ENCODE data around the gene ECE2. TPM values are rescaled to one million over a fixed set of nuclear protein-coding genes. Genes with fewer than 3 reads are reported as not detected.

Gene ECE2
- total RNA-seq, 4 donors from 2014 or later: not detected

DNA sequence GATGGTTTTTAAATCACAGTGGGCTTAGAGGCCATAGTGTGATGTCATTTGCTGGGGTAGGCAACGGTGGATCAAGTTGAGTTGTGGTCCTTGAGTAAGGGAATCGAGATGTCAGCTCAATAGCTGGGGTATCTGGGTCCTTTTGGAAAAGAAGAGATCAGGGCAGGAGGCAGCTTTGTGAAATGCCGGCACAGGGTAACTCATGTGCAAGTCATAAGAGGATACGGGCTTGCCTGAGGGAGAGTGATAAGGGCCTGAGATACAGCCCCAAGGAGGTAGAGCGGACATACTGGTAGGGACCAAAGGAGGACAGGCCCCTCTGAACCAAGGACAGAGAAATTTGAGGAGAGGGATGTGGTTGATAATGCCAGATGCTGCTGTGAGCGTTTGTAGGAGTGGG lies 57.4 kb downstream of the ECE2 start:
- Histone ChIP-seq H3K4me1 (peaks cover 0 to 17% (median 13%) of the 10 kb centered on the region in 4 donors), H3K36me3 (peaks cover 0 to 70% (median 41%) of the 10 kb centered on the region in 3 donors), H3K27me3 (no peaks in the 10 kb centered on the region), H3K9me3 (no peaks in the 10 kb centered on the region), H3K27ac (peak overlapping the region in 1 of 4 donors; percentile 97), H3K4me3 (no peak overlapping the region)
- WGBS, 2 donors: 81 to 82% methylated on average over 6 of the region's 6 CpGs
- no peak for DNase-seq (ENCODE audit: low spot score in 2 of 2)
- TF ChIP-seq POLR2A (IDR thresholded peaks at IDR 0.05): no peak

- 74 to 87% methylated on average over 3 of the region's 3 CpGs for WGBS, 2 donors
- Histone ChIP-seq H3K4me1 (peaks cover 0 to 22% (median 18%) of the 10 kb centered on the region in 4 donors), H3K27ac (peak overlapping the region in 1 of 4 donors; percentile 97), H3K36me3 (peaks cover 0 to 65% (median 36%) of the 10 kb centered on the region in 3 donors), H3K4me3 (no peak overlapping the region), H3K9me3 (no peaks in the 10 kb centered on the region), H3K27me3 (no peaks in the 10 kb centered on the region)
- DNase-seq (ENCODE audit: low spot score in 2 of 2): no peak
- TF ChIP-seq CTCF (IDR thresholded peaks at IDR 0.05): no peak
- no peak for TF ChIP-seq EP300 (IDR thresholded peaks at IDR 0.05)
- TF ChIP-seq POLR2A (IDR thresholded peaks at IDR 0.05): no peak
These were observed 57.9 kb downstream of the ECE2 start for GRCh38 chr3:184333700-184334099.

DNA sequence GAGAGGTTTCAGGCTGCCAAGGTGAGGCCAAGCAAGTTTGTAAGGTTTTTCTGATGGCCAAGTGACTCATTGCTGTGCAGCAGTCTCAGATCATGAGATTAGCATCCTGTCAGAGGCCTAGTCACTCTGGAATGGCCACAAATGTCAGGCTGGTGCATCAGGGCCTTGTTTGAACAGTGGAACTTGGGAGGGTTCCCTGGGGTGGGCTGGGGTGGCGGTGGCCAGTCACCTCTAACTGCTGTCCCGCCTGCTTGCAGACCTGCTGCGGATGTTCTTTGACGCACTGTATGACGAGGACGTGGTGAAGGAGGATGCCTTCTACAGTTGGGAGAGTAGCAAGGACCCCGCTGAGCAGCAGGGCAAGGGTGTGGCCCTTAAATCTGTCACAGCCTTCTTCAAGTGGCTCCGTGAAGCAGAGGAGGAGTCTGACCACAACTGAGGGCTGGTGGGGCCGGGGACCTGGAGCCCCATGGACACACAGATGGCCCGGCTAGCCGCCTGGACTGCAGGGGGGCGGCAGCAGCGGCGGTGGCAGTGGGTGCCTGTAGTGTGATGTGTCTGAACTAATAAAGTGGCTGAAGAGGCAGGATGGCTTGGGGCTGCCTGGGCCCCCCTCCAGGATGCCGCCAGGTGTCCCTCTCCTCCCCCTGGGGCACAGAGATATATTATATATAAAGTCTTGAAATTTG lies 58.8 kb downstream of the ECE2 start:
- Histone ChIP-seq H3K4me1 (peaks cover 0 to 32% (median 23%) of the 10 kb centered on the region in 4 donors), H3K27ac (peak overlapping the region; percentile 94 to 100 (median 98)), H3K36me3 (peaks cover 0 to 56% (median 33%) of the 10 kb centered on the region in 3 donors), H3K9me3 (no peaks in the 10 kb centered on the region), H3K27me3 (no peaks in the 10 kb centered on the region), H3K4me3 (no peak overlapping the region)
- TF ChIP-seq EP300 (IDR thresholded peaks at IDR 0.05) (no peak), POLR2A (IDR thresholded peaks at IDR 0.05) (no peak), CTCF (IDR thresholded peaks at IDR 0.05) (no peak)
- WGBS, 2 donors: 67 to 69% methylated on average over 15 of the region's 15 CpGs
- DNase-seq (ENCODE audit: low spot score in 2 of 2): no peak

DNA sequence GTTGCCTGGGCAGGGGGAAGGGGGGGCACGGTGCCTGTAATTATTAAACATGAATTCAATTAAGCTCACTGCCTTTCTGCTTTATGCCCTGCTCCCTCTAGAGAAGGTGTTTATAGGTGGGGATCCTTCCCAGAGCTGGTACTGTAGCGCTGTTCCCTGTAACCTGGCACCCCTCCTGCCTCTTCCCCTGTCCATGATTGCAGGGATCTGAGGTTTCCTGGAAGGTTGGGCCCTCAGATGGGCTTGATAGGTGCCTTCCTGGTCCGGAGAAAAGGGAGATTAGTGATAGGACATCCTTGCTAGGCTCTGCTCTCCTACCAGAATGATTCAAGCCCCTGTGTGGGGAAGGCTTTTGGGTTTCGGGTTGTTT lies 59.5 kb downstream of the ECE2 start:
- peaks cover 0 to 34% (median 23%) of the 10 kb centered on the region in 4 donors for H3K4me1 ChIP-seq

More for the DNA sequence above, 59.5 kb downstream of the ECE2 start:
- H3K9me3 ChIP-seq: no peaks in the 10 kb centered on the region
- no peaks in the 10 kb centered on the region for H3K27me3 ChIP-seq
- 58 to 62% methylated on average over 4 of the region's 4 CpGs for WGBS, 2 donors
- peaks cover 0 to 49% (median 29%) of the 10 kb centered on the region in 3 donors for H3K36me3 ChIP-seq
- peak overlapping the region; percentile 94 to 100 (median 98) for H3K27ac ChIP-seq
- no peak for TF ChIP-seq CTCF (IDR thresholded peaks at IDR 0.05)
- TF ChIP-seq EP300 (IDR thresholded peaks at IDR 0.05): no peak
- TF ChIP-seq POLR2A (IDR thresholded peaks at IDR 0.05): no peak
- no peak for DNase-seq (ENCODE audit: low spot score in 2 of 2)
- H3K4me3 ChIP-seq: peak overlapping the region; percentile 63 to 98 (median 89)

Data from tibial nerve (tissue), 4 donors.